GM12891 (cell line): ENCODE measurements around the gene ANKRD44.
"Not testable (repeated sequence)": the region's sequence is repeated elsewhere in the genome, so short reads cannot be mapped to it uniquely, and the experiment has no call there.

Experiments used
- DNase-seq: peaks from one replicate; pipeline ENCODE4 v3.0.0; 2011; ENCODE audit warnings: low spot score; ENCODE audit not compliant: insufficient read length
- FAIRE-seq: peaks from 2 replicates; lab custom pipeline; 2011; peaks lifted over from hg19 to GRCh38; lab: Jason Lieb, UNC
- PAX5 ChIP-seq: IDR thresholded peaks from 2 replicates; pipeline ENCODE4 v1.6.1; 2011; ENCODE audit warnings: low read length, moderate library complexity, mild to moderate bottlenecking; ENCODE audit not compliant: insufficient read depth, severe bottlenecking
- POLR2A ChIP-seq: IDR thresholded peaks from 2 replicates; pipeline ENCODE4 v1.6.1; 2011; ENCODE audit warnings: low read depth, low read length, control low read depth
- POLR2AphosphoS5 ChIP-seq: IDR thresholded peaks from 2 replicates; pipeline ENCODE4 v1.6.1; 2011; ENCODE audit warnings: low read depth, low read length, control low read depth
- POU2F2 ChIP-seq: IDR thresholded peaks from 2 replicates; pipeline ENCODE4 v1.6.1; 2011; ENCODE audit warnings: low read depth, mild to moderate bottlenecking, control low read depth, low read length, moderate library complexity
- SPI1 ChIP-seq: IDR thresholded peaks from 2 replicates; pipeline ENCODE4 v1.6.1; 2011; ENCODE audit warnings: low read depth, low read length, control low read depth
- TAF1 ChIP-seq: IDR thresholded peaks from 2 replicates; pipeline ENCODE4 v1.6.1; 2011; ENCODE audit warnings: low read depth, low read length, control low read depth

ANKRD44 gene

GRCh38 chr2:197293252-197294007, 17.1 kb downstream of the ANKRD44 start:
- FAIRE-seq (peak; percentile 91), DNase-seq (no peak)
- TF ChIP-seq POLR2AphosphoS5 = no peak
- TF ChIP-seq POLR2A = 0 out of 2 replicates have a peak, but pooled peaks have one; percentile 3
- TF ChIP-seq POU2F2 = no peak
- no peak for TF ChIP-seq SPI1
- TF ChIP-seq TAF1 = no peak

GRCh38 chr2:197292619-197293018, 18.0 kb downstream of the ANKRD44 start:
- TF ChIP-seq POLR2AphosphoS5 (no peak), POU2F2 (no peak), TAF1 (no peak), PAX5 (no peak), SPI1 (no peak), POLR2A (no peak)
- DNase-seq (no peak), FAIRE-seq (peak; percentile 82)

DNA sequence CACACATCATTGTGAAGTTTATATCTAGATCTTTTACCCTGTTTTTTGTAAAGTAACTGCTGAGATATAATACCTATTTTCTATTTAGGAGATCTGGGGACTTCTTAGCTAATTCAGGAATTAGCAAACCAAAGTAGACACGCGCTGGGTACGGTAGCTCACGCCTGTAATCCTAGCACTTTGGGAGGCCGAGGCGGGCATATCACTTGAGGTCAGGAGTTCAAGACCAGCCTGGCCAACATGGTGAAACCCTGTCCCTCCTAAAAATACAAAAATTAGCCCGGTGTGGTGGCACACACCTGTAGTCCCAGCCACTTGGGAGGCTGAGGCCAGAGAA, 23.0 kb downstream of the ANKRD44 start:
- DNase-seq, FAIRE-seq: not testable (repeated sequence)

DNA sequence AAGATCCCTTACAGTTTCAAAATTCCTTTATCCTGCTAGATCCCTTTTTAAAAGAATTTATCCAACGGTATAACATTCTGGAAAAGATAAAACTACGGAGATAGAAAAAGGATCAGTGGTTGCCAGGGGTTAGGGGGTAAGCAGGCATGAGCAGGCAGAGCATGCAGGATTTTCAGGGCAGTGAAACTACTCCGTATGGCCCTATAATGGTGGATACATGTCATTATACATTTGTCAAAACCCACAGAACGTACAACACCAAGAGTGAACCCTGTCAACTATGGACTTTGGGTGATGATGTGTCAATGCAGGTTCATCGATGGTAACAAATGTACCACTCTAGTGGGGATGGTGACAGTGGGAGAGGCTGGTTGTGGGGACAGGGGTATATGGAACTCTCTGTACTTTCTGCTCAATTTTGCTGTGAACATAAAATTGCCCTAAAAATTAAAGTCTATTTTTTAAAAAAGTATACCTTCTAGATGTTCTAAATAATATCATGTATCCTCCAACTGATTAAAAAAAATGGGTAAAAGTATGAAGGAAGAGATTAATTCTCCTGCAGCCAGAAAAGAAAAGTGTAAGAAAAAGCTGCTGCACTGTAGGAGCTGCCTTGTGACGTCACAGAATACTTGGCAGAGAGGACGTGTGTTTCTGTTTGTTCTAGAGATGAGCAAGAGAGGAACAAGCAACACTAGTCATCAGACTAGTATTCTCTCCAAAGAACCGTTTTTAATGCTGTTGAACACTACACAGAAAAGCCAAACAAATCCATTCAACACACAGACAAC, 23.6 kb downstream of the ANKRD44 start:
- TF ChIP-seq POLR2A (no peak), SPI1 (peak; percentile 65), POLR2AphosphoS5 (no peak), POU2F2 (no peak)
- FAIRE-seq (peak; percentile 92), DNase-seq (no peak)

- TF ChIP-seq POLR2AphosphoS5 (no peak), PAX5 (no peak), POLR2A (no peak), TAF1 (no peak), POU2F2 (no peak), SPI1 (no peak)
- no peak for FAIRE-seq
- no peak for DNase-seq
These were observed 25.2 kb downstream of the ANKRD44 start for GRCh38 chr2:197285361-197285760.

GRCh38 chr2:197284956-197285355, 25.6 kb downstream of the ANKRD44 start:
- DNase-seq (no peak), FAIRE-seq (peak; percentile 54)
- TF ChIP-seq POU2F2 (no peak; the same call in 1 of the 2 replicates), POLR2A (no peak), SPI1 (no peak)

GRCh38 chr2:197281421-197281820, 29.2 kb downstream of the ANKRD44 start:
- FAIRE-seq (peak; percentile 20), DNase-seq (no peak)
- no peak for TF ChIP-seq POLR2A
- no peak for TF ChIP-seq POLR2AphosphoS5
- TF ChIP-seq SPI1 = no peak
- no peak for TF ChIP-seq PAX5
- TF ChIP-seq POU2F2 = no peak
- no peak for TF ChIP-seq TAF1

DNA sequence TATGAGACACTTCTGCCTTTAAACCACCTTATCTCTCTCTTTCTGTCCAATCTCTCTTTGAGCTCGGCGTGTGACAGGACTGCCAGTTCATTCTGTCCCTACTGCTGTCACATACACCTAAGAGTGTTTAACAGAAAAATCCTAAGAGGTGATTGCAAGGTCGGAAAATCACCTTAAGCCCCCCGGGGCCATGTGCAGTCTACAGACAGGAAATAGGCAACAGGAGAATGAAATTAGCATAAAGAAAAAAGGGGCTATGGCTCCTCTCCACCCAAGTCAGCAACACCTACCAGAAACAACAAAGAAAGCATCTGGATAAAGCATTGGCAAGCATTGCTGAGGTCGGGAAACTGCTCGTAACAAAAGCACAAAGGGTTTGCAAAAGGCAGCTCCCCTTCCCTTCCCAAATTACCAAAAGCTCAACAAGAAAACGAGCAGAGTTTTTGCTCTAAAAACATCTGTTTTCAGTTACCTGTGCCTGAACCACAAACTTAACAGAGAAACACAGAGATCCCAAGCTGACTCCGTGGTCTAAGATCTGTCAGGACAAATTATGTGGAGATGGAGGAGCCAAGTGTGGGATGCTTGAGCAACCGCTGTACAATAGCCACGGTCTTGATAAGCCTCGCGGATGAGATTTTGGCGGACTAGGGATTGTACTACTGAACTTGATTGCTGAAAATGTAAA, 30.4 kb downstream of the ANKRD44 start:
- DNase-seq (no peak), FAIRE-seq (peak; percentile 51)
- TF ChIP-seq POLR2AphosphoS5 (no peak), TAF1 (no peak), POLR2A (no peak), PAX5 (no peak), POU2F2 (no peak)

DNA sequence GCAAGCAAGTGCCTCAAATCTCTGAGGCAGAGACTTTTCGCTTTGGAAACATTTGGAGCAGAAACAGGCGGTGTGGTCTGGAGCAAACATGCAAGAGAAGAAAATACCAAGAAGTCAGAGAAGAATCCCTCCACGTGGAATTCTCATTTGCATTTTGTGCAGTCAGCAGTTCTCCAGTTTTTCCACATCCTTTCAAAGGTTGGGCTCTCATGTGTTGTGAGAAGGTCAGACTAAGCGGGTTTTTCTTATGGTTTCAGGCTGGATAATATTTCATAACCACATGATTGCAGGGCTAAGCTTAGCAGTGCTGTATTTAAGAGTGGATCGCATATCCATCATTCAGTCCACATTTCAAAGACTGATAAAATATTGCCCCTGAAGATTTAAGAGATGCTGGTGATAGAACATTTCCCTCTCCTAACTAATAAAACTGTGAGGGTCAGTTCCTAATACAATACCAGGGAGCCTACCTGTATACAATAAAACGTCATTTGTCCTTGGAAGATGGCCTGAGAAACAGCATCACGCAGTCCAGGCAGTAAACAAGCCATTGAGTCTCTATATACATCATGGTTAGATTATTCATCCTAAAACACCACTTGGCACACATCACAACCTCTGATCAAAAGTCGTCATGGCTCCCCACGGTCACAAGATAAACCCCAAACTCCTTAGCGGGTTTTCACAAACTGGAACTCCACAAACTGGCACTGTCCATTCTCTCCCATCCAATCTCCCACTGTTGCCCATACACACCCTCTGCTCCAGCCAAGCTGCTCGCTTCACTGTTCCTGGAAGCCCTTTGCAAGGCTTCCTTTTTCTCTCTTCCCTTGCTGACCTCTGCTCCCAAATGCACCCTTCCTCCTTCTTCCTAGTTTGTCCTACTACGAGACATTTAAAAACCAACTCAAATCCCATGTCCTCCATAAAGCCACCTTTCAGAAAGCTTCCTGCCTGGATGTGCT, 31.5 kb downstream of the ANKRD44 start:
- TF ChIP-seq TAF1 = no peak
- no peak for TF ChIP-seq SPI1
- no peak for TF ChIP-seq POU2F2
- TF ChIP-seq POLR2A = no peak
- no peak for TF ChIP-seq PAX5
- TF ChIP-seq POLR2AphosphoS5 = no peak
- FAIRE-seq (peak; percentile 54), DNase-seq (no peak)
